GM10266 (cell line): ENCODE results near the gene TMEM108.

Source experiments
- DNase-seq: peaks from one replicate; pipeline ENCODE4 v3.0.0; 2012; ENCODE audit errors: extremely low spot score
- CTCF ChIP-seq: IDR thresholded peaks from 2 replicates; pipeline ENCODE4 v1.5.1; 2012; ENCODE audit warnings: mild to moderate bottlenecking, low read depth; ENCODE audit not compliant: control insufficient read depth, insufficient read depth; ENCODE audit errors: missing control alignments

Gene TMEM108

DNA sequence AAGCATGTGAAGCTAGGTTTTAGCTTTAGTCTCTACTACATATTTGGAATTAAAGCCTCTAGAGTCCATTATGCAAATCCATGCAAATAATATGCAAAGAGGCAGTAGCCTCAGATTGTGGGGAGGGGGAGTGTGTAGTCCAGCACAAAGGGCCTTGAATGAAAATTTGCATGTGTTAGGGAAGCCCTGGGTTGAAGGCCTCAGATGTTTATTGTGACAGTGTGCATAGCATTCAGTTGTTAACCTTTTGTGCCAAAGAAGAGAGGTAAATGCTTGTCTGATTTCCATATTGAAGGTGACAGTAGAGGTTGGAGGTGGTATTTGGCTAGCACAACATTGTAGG lies 337.2 kb downstream of the TMEM108 start:
- no peak for DNase-seq

GRCh38 chr3:133376810-133377209 lies 338.6 kb downstream of the TMEM108 start:
- TF ChIP-seq CTCF: no peak
- DNase-seq: no peak

More for the DNA sequence above, 337.2 kb downstream of the TMEM108 start:
- no peak for TF ChIP-seq CTCF

DNA sequence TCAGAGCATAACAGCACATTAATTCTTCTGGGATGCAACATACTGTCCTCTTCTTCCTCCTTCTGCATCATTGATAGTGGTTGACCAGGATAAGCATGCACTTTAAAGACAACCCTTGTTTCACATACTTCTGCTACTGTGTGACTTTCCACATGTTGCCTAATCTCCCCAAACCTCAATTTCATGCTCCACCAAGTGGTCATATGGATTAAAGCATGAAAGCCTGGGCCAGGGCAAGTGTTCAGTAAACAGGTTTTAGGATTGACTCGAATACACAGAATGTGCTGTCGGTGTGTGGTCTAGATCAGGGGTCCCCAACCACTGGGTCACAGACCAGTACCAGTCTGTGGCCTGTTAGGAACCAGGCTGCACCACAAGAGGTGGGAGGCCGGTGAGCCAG lies 339.2 kb downstream of the TMEM108 start:
- peak; percentile 49 for TF ChIP-seq CTCF
- DNase-seq: peak; percentile 52

- TF ChIP-seq CTCF: no peak
- no peak for DNase-seq
These were observed 341.7 kb downstream of the TMEM108 start for GRCh38 chr3:133379926-133380325.

GRCh38 chr3:133380481-133381225 lies 342.5 kb downstream of the TMEM108 start:
- no peak for TF ChIP-seq CTCF

GRCh38 chr3:133381346-133382109 lies 343.3 kb downstream of the TMEM108 start:
- TF ChIP-seq CTCF: no peak
- no peak for DNase-seq

More at GRCh38 chr3:133380481-133381225, 342.5 kb downstream of the TMEM108 start:
- no peak for DNase-seq

DNA sequence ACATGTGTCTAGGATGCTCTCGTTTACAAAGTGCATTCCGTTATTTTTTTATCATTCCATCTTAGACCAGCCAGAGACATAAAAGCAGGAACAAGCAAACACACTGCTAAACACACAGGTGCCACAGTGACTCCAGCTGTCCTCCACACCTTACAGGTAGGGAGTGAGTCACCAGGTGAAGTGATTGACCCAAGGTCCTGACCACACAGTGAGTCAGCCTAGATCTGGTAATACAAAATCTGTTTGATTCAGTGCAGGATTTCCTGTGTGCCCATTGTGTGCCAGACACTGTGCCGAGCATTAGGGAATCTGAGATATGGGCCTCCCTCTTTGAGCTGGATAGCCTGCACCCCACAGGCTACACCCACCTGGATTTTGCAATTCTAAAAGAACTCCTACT lies 345.0 kb downstream of the TMEM108 start:
- no peak for TF ChIP-seq CTCF
- DNase-seq: no peak
